Measurements from ENCODE around the gene MACF1. TPM values are rescaled to one million over a fixed set of nuclear protein-coding genes. Genes with fewer than 3 reads are reported as not detected.
A peak's percentile ranks its signal among the peaks of the same experiment; 100 is the strongest.

MACF1 gene
- total RNA-seq, 1 experiment from 2014 or later: 189 TPM

DNA sequence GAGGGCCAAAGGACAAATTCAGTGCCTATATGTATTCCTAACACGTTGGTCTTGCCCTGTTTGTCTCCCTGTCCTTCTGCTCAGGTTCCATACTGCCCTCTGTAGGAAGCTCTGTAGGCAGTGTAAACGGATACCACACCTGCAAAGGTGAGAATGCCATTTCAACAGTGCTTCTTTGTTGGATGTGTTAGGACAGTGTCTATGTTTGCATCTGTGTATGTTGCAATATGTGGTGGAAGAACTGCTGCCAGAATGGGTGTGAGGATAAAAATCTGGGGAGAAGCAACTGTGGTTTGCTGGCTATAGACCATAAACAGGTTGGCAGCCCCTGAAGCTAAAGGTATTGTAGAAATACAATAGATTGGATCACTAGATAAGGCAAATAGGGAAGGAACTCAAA lies 173.9 kb downstream of the MACF1 start:
- H3K27me3 ChIP-seq (ENCODE audit: insufficient read depth, low read depth): no peaks in the 10 kb centered on the region
- H3K27ac ChIP-seq: no peak overlapping the region
- H3K4me2 ChIP-seq: no peak overlapping the region
- ChIA-PET POLR2A (ENCODE audit: unreplicated experiment) (interaction anchor here (0.9 kb wide), 1 partner anchor 9 kb away, joined by 9 read pairs; no protein-coding TSS in a partner anchor), CTCF (interaction anchor here (0.6 to 1.7 kb wide), 8 partner anchors 9 to 206 kb away, joined by 3 to 14 read pairs (median 6); no protein-coding TSS in a partner anchor)
- H3K36me3 ChIP-seq (ENCODE audit: low read depth): no peaks in the 10 kb centered on the region
- intact Hi-C loops (cut with micrococcal nuclease; ENCODE audit: unreplicated experiment): loop anchor here (2.0 kb wide), 1 partner anchor 32 kb away; no protein-coding TSS in a partner anchor
- BruUV-seq (replicated peaks): no TSS peak
- H3K79me2 ChIP-seq (ENCODE audit: low read depth): no peaks in the 10 kb centered on the region
- H4K20me1 ChIP-seq (ENCODE audit: insufficient read depth): no peaks in the 10 kb centered on the region
- H2AFZ ChIP-seq: no peak overlapping the region
- peak; percentile 34 to 84 for DNase-seq
- H3K9me2 ChIP-seq (ENCODE audit: insufficient read depth): no peaks in the 10 kb centered on the region
- peaks cover 13% of the 10 kb centered on the region; the same call in 1 of the 2 replicates for H3F3A ChIP-seq (ENCODE audit: insufficient read depth, low read depth)
- peaks cover 10% of the 10 kb centered on the region; the same call in 1 of the 2 replicates for H3K4me1 ChIP-seq (replicated peaks; ENCODE audit: insufficient read depth)
- TF ChIP-seq, protein P1, sequence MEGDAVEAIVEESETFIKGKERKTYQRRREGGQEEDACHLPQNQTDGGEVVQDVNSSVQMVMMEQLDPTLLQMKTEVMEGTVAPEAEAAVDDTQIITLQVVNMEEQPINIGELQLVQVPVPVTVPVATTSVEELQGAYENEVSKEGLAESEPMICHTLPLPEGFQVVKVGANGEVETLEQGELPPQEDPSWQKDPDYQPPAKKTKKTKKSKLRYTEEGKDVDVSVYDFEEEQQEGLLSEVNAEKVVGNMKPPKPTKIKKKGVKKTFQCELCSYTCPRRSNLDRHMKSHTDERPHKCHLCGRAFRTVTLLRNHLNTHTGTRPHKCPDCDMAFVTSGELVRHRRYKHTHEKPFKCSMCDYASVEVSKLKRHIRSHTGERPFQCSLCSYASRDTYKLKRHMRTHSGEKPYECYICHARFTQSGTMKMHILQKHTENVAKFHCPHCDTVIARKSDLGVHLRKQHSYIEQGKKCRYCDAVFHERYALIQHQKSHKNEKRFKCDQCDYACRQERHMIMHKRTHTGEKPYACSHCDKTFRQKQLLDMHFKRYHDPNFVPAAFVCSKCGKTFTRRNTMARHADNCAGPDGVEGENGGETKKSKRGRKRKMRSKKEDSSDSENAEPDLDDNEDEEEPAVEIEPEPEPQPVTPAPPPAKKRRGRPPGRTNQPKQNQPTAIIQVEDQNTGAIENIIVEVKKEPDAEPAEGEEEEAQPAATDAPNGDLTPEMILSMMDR (conservative IDR thresholded peaks at IDR 0.05): peak; percentile 68
- no peak for TF ChIP-seq EZH2 (IDR thresholded peaks at IDR 0.05; ENCODE audit: low read depth)
- no peak overlapping the region for H3K4me3 ChIP-seq
- no peaks in the 10 kb centered on the region for H3K9me3 ChIP-seq (ENCODE audit: insufficient read depth, low read depth)

DNA sequence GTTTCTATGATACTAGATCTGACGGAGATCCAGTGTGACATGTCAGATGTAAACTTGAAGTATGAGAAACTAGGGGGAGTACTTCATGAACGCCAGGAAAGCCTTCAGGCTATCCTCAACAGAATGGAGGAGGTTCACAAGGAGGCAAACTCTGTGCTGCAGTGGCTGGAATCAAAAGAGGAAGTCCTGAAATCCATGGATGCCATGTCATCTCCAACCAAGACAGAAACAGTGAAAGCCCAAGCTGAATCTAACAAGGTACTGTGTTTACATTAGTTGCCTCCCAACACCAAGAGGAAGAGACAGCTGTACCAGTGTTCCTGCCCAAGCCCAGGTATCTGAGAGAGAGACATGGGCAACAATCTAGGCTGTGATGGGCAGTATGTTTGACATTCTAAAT lies 174.7 kb downstream of the MACF1 start:
- no TSS peak for BruUV-seq (replicated peaks)
- peaks cover 13% of the 10 kb centered on the region; the same call in 1 of the 2 replicates for H3F3A ChIP-seq (ENCODE audit: insufficient read depth, low read depth)
- no peak for TF ChIP-seq EZH2 (IDR thresholded peaks at IDR 0.05; ENCODE audit: low read depth)
- ChIA-PET POLR2A (ENCODE audit: unreplicated experiment) (no interaction called here), CTCF (interaction anchor here (1.5 to 1.7 kb wide), 3 partner anchors 8 to 32 kb away, joined by 12 to 14 read pairs (median 14); no protein-coding TSS in a partner anchor)
- H2AFZ ChIP-seq: no peak overlapping the region
- no peaks in the 10 kb centered on the region for H3K79me2 ChIP-seq (ENCODE audit: low read depth)
- H3K27me3 ChIP-seq (ENCODE audit: insufficient read depth, low read depth): no peaks in the 10 kb centered on the region
- no peaks in the 10 kb centered on the region for H3K36me3 ChIP-seq (ENCODE audit: low read depth)
- peaks cover 10% of the 10 kb centered on the region; the same call in 1 of the 2 replicates for H3K4me1 ChIP-seq (replicated peaks; ENCODE audit: insufficient read depth)
- H3K9me2 ChIP-seq (ENCODE audit: insufficient read depth): no peaks in the 10 kb centered on the region
- H3K4me2 ChIP-seq: no peak overlapping the region
- no peak overlapping the region for H3K4me3 ChIP-seq
- no peak for DNase-seq
- intact Hi-C loops (cut with micrococcal nuclease; ENCODE audit: unreplicated experiment): loop anchor here (2.0 kb wide), 1 partner anchor 32 kb away; no protein-coding TSS in a partner anchor
- H3K27ac ChIP-seq: no peak overlapping the region
- H4K20me1 ChIP-seq (ENCODE audit: insufficient read depth): no peaks in the 10 kb centered on the region
- H3K9me3 ChIP-seq (ENCODE audit: insufficient read depth, low read depth): no peaks in the 10 kb centered on the region

DNA sequence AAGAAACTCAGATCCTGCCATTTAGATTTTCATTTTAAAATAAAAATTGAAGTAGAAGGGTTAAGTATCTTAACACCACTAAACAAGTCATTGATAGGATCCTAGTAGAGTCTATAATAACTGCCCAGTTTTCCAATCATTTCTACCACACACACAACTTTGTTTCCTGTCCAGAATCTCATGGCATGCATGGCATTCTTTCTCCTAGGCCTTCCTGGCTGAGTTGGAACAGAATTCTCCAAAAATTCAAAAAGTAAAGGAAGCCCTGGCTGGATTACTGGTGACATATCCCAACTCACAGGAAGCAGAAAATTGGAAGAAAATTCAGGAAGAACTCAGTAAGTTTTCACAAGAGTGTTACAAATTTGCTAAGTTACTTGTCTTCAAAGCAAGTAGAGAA lies 175.5 kb downstream of the MACF1 start:
- Histone ChIP-seq H3K27ac (no peak overlapping the region), H4K20me1 (ENCODE audit: insufficient read depth) (no peaks in the 10 kb centered on the region), H3K79me2 (ENCODE audit: low read depth) (no peaks in the 10 kb centered on the region), H3K9me3 (ENCODE audit: insufficient read depth, low read depth) (no peaks in the 10 kb centered on the region), H2AFZ (no peak overlapping the region), H3K36me3 (ENCODE audit: low read depth) (no peaks in the 10 kb centered on the region), H3K4me1 (replicated peaks; ENCODE audit: insufficient read depth) (peaks cover 10% of the 10 kb centered on the region; the same call in 1 of the 2 replicates), H3K27me3 (ENCODE audit: insufficient read depth, low read depth) (no peaks in the 10 kb centered on the region), H3F3A (ENCODE audit: insufficient read depth, low read depth) (peaks cover 13% of the 10 kb centered on the region; the same call in 1 of the 2 replicates), H3K4me2 (no peak overlapping the region), H3K4me3 (no peak overlapping the region), H3K9me2 (ENCODE audit: insufficient read depth) (no peaks in the 10 kb centered on the region)
- no TSS peak for BruUV-seq (replicated peaks)
- ChIA-PET CTCF (no interaction called here), POLR2A (ENCODE audit: unreplicated experiment) (no interaction called here)
- DNase-seq: no peak
- intact Hi-C loops (cut with micrococcal nuclease; ENCODE audit: unreplicated experiment): no loop called here
- no peak for TF ChIP-seq EZH2 (IDR thresholded peaks at IDR 0.05; ENCODE audit: low read depth)
- TF ChIP-seq, protein P1 (conservative IDR thresholded peaks at IDR 0.05): no peak

All from PC-9 (cell line).